ENCODE results near the gene METRNL. TPM values are rescaled to one million over a fixed set of nuclear protein-coding genes. Genes with fewer than 3 reads are reported as not detected.

Gene METRNL
- total RNA-seq, 1 experiment from 2014 or later = 33.8 TPM

GRCh38 chr17:83109793-83110645 is 30.6 kb downstream of the METRNL start:
- H3K27me3 ChIP-seq (replicated peaks; ENCODE audit: control insufficient read depth, insufficient read depth, low read length) = no peaks in the 10 kb centered on the region
- no peaks in the 10 kb centered on the region for H3K36me3 ChIP-seq (ENCODE audit: control insufficient read depth, insufficient read depth, low read length)
- POLR2A ChIA-PET = no interaction called here
- Mint-ChIP-seq H3K27me3 (ENCODE audit: insufficient read depth, unreplicated experiment) (no peaks in the 10 kb centered on the region), H3K4me3 (ENCODE audit: unreplicated experiment) (no peak overlapping the region), H3K4me1 (ENCODE audit: low read depth, unreplicated experiment) (no peaks in the 10 kb centered on the region), H3K36me3 (ENCODE audit: insufficient read depth, unreplicated experiment) (no peaks in the 10 kb centered on the region), H3K9me3 (ENCODE audit: unreplicated experiment) (no peaks in the 10 kb centered on the region), H3K27ac (ENCODE audit: unreplicated experiment) (no peak overlapping the region)
- CTCF ChIA-PET = no interaction called here
- BruUV-seq (replicated peaks) = no TSS peak
- no peak overlapping the region for H3K4me3 ChIP-seq (ENCODE audit: low read depth, low read length)
- H3K9me3 ChIP-seq = no peaks in the 10 kb centered on the region
- TF ChIP-seq CTCF (IDR thresholded peaks at IDR 0.05; ENCODE audit: insufficient read depth in 1 of 2, low read depth in 1 of 2, low read length in 1 of 2, severe bottlenecking in 1 of 2, unreplicated experiment in 1 of 2) = no peak
- peaks cover 16% of the 10 kb centered on the region for H3K4me1 ChIP-seq
- no peak for DNase-seq
- intact Hi-C loops (cut with micrococcal nuclease; ENCODE audit: unreplicated experiment) = no loop called here

GRCh38 chr17:83110735-83111134 is 31.3 kb downstream of the METRNL start:
- no TSS peak for BruUV-seq (replicated peaks)
- Mint-ChIP-seq H3K27me3 (ENCODE audit: insufficient read depth, unreplicated experiment) (no peaks in the 10 kb centered on the region), H3K9me3 (ENCODE audit: unreplicated experiment) (no peaks in the 10 kb centered on the region), H3K36me3 (ENCODE audit: insufficient read depth, unreplicated experiment) (no peaks in the 10 kb centered on the region), H3K4me3 (ENCODE audit: unreplicated experiment) (no peak overlapping the region), H3K4me1 (ENCODE audit: low read depth, unreplicated experiment) (no peaks in the 10 kb centered on the region), H3K27ac (ENCODE audit: unreplicated experiment) (no peak overlapping the region)
- Histone ChIP-seq H3K9me3 (no peaks in the 10 kb centered on the region), H3K27me3 (replicated peaks; ENCODE audit: control insufficient read depth, insufficient read depth, low read length) (no peaks in the 10 kb centered on the region), H3K4me1 (peaks cover 16% of the 10 kb centered on the region), H3K4me3 (ENCODE audit: low read depth, low read length) (no peak overlapping the region), H3K36me3 (ENCODE audit: control insufficient read depth, insufficient read depth, low read length) (no peaks in the 10 kb centered on the region)
- CTCF ChIA-PET = no interaction called here
- intact Hi-C loops (cut with micrococcal nuclease; ENCODE audit: unreplicated experiment) = no loop called here
- DNase-seq = no peak
- TF ChIP-seq CTCF (IDR thresholded peaks at IDR 0.05; ENCODE audit: insufficient read depth in 1 of 2, low read depth in 1 of 2, low read length in 1 of 2, severe bottlenecking in 1 of 2, unreplicated experiment in 1 of 2) = no peak
- POLR2A ChIA-PET = interaction anchor here (0.6 kb wide), 1 partner anchor 32 kb away, joined by 4 read pairs; the partner anchor contains the start of gene METRNL

- no peaks in the 10 kb centered on the region for H3K9me3 Mint-ChIP-seq (ENCODE audit: unreplicated experiment)
- no peaks in the 10 kb centered on the region for H3K36me3 ChIP-seq (ENCODE audit: control insufficient read depth, insufficient read depth, low read length)
- no peaks in the 10 kb centered on the region for H3K27me3 ChIP-seq (replicated peaks; ENCODE audit: control insufficient read depth, insufficient read depth, low read length)
- no peaks in the 10 kb centered on the region for H3K4me1 Mint-ChIP-seq (ENCODE audit: low read depth, unreplicated experiment)
- no peak overlapping the region for H3K4me3 ChIP-seq (ENCODE audit: low read depth, low read length)
- H3K4me3 Mint-ChIP-seq (ENCODE audit: unreplicated experiment) = no peak overlapping the region
- no peaks in the 10 kb centered on the region for H3K9me3 ChIP-seq
- CTCF ChIA-PET = no interaction called here
- no peak overlapping the region for H3K27ac Mint-ChIP-seq (ENCODE audit: unreplicated experiment)
- H3K27me3 Mint-ChIP-seq (ENCODE audit: insufficient read depth, unreplicated experiment) = no peaks in the 10 kb centered on the region
- TF ChIP-seq CTCF (IDR thresholded peaks at IDR 0.05; ENCODE audit: insufficient read depth in 1 of 2, low read depth in 1 of 2, low read length in 1 of 2, severe bottlenecking in 1 of 2, unreplicated experiment in 1 of 2) = no peak
- no peaks in the 10 kb centered on the region for H3K36me3 Mint-ChIP-seq (ENCODE audit: insufficient read depth, unreplicated experiment)
- peaks cover 16% of the 10 kb centered on the region for H3K4me1 ChIP-seq
- POLR2A ChIA-PET = no interaction called here
- intact Hi-C loops (cut with micrococcal nuclease; ENCODE audit: unreplicated experiment) = no loop called here
- no peak for DNase-seq
- no TSS peak for BruUV-seq (replicated peaks)
Observed at GRCh38 chr17:83111516-83112282, 32.3 kb downstream of the METRNL start.

Measured in Caco-2 (cell line).